A673 (cell line): Measurements from ENCODE around the gene FLT3.

ENCODE experiments used
- EZH2 ChIP-seq: fragments of 200-600 bp; sonication (generic); IDR thresholded peaks from 2 replicates; pipeline ENCODE4 v1.6.1; 2017; ENCODE audit warnings: borderline replicate concordance, low read depth, mild to moderate bottlenecking, mixed read lengths, antibody characterized with exemption, low read length; ENCODE audit not compliant: poor library complexity, severe bottlenecking
- TF ChIP-seq, protein P1 (sequence below): fragments of 300-800, 200-600 bp; sonication (generic); conservative IDR thresholded peaks from 2 replicates; pipeline ENCODE4 v1.5.1; 2017; ENCODE audit warnings: low read depth, mild to moderate bottlenecking, antibody characterized with exemption, low read length, moderate library complexity, mixed read lengths

GRCh38 chr13:28044608-28045007, 55.8 kb downstream of the FLT3 start:
- TF ChIP-seq, protein P1, sequence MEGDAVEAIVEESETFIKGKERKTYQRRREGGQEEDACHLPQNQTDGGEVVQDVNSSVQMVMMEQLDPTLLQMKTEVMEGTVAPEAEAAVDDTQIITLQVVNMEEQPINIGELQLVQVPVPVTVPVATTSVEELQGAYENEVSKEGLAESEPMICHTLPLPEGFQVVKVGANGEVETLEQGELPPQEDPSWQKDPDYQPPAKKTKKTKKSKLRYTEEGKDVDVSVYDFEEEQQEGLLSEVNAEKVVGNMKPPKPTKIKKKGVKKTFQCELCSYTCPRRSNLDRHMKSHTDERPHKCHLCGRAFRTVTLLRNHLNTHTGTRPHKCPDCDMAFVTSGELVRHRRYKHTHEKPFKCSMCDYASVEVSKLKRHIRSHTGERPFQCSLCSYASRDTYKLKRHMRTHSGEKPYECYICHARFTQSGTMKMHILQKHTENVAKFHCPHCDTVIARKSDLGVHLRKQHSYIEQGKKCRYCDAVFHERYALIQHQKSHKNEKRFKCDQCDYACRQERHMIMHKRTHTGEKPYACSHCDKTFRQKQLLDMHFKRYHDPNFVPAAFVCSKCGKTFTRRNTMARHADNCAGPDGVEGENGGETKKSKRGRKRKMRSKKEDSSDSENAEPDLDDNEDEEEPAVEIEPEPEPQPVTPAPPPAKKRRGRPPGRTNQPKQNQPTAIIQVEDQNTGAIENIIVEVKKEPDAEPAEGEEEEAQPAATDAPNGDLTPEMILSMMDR: no peak
- no peak for TF ChIP-seq EZH2
